Skeletal muscle tissue (tissue), 4 donors: ENCODE data around the gene MAGI1. TPM values are rescaled to one million over a fixed set of nuclear protein-coding genes. Genes with fewer than 3 reads are reported as not detected.

Experiments
- H3K27ac ChIP-seq: one replicate; pipeline ENCODE4 v1.7.0; 2013; ENCODE audit warnings: mild to moderate bottlenecking, low read depth, low read length, inconsistent platforms
- H3K27me3 ChIP-seq, 3 donors: one replicate each; pipeline ENCODE4 v1.7.0; 2013; ENCODE audit warnings: low read length in 3 of 3; ENCODE audit not compliant: control insufficient read depth in 3 of 3, insufficient read depth in 3 of 3
- H3K36me3 ChIP-seq, 3 donors: one replicate each; pipeline ENCODE4 v1.7.0; 2013; ENCODE audit warnings: low read length in 3 of 3; ENCODE audit not compliant: control insufficient read depth in 3 of 3, insufficient read depth in 3 of 3
- H3K4me1 ChIP-seq, 3 donors: one replicate each; pipeline ENCODE4 v1.7.0; 2013; ENCODE audit warnings: low read length in 3 of 3, mild to moderate bottlenecking in 3 of 3; ENCODE audit not compliant: control insufficient read depth in 3 of 3, insufficient read depth in 3 of 3
- H3K4me3 ChIP-seq, 3 donors: one replicate each; pipeline ENCODE4 v1.7.0; 2013; ENCODE audit warnings: low read length in 3 of 3
- H3K9ac ChIP-seq, 3 donors: one replicate each; pipeline ENCODE4 v1.7.0; 2013; ENCODE audit warnings: low read length in 3 of 3, mild to moderate bottlenecking in 3 of 3, moderate library complexity in 2 of 3, low read depth in 1 of 3
- H3K9me3 ChIP-seq, 3 donors: one replicate each; pipeline ENCODE4 v1.7.0; 2013; ENCODE audit warnings: low read length in 3 of 3; ENCODE audit not compliant: control insufficient read depth in 3 of 3
- total RNA-seq: library from RNA; depleted of rRNA; stranded (reverse); fragments of >200 nt; gene quantifications from one replicate; pipeline ENCODE4 v1.2.3, GENCODE V29; 2014
- donor health status: Osteomylitis.

The MAGI1 gene
- total RNA-seq, 1 donor from 2014 or later, result 23.5 TPM

DNA sequence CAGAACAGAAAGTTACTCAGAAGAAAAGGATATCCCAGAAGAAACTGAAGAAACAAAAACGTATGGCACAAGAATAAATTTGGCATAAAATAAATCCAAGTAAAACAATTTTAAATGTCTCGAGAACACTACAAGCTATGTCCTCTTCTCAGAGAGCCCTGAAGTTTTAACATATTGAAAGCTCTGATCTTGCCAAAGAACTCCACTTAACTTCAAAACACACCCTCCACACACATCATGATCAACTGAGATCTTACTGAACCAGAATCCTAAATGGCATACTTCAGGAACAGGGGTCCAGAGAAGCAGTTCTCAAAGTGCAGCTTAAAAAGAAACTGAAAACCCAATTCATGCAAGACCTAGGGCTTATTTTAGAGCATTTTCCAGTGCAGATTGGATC lies 194.3 kb downstream of the MAGI1 start:
- Histone ChIP-seq H3K4me3 (no peak overlapping the region), H3K27ac (no peak overlapping the region), H3K4me1 (no peaks in the 10 kb centered on the region), H3K9ac (no peak overlapping the region), H3K36me3 (no peaks in the 10 kb centered on the region), H3K9me3 (no peaks in the 10 kb centered on the region), H3K27me3 (no peaks in the 10 kb centered on the region)

DNA sequence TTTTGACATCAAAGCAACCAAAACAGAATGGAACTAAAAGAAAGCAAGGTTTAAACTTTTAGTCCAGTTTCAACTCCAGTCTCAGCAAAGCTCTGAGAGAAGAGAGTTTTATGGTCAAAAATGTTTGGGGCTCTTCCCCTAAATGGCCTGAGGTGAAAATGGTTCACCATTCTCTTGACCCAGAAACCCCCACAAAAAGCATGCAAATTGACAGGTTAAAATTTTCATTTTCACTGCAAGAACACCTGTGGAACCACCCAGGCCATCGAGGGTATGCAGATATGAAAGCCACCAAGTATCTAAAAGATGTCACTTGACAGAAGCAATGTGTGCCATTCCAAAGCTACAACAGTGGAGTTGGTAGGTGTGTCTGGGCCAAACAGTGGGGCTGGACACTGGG lies 195.0 kb downstream of the MAGI1 start:
- Histone ChIP-seq H3K9ac (no peak overlapping the region), H3K4me1 (no peaks in the 10 kb centered on the region), H3K36me3 (no peaks in the 10 kb centered on the region), H3K4me3 (no peak overlapping the region), H3K27me3 (no peaks in the 10 kb centered on the region), H3K9me3 (no peaks in the 10 kb centered on the region), H3K27ac (no peak overlapping the region)

DNA sequence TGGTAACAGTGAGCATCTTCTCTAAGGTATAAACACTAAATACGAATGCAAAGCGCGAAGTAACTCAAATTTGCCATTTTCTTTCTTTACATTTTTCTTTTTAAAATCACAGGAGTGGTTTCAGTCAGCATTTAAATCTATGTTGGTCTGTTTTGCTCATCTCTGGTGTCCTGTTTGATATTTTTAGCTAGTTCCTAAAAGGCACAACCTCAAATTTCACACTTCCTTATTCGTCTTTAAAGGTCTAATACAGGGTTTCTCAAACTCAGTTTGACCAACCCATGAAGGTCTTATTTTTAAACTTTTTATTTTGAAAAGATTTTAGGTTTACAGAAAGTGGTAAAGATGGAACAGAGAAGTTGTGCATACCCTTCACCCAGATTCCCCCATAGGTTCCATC lies 201.1 kb downstream of the MAGI1 start:
- Histone ChIP-seq H3K36me3 (no peaks in the 10 kb centered on the region), H3K27ac (no peak overlapping the region), H3K4me1 (peaks cover 0 to 3% (median 0%) of the 10 kb centered on the region in 3 donors), H3K4me3 (no peak overlapping the region), H3K9ac (no peak overlapping the region), H3K27me3 (no peaks in the 10 kb centered on the region), H3K9me3 (no peaks in the 10 kb centered on the region)

DNA sequence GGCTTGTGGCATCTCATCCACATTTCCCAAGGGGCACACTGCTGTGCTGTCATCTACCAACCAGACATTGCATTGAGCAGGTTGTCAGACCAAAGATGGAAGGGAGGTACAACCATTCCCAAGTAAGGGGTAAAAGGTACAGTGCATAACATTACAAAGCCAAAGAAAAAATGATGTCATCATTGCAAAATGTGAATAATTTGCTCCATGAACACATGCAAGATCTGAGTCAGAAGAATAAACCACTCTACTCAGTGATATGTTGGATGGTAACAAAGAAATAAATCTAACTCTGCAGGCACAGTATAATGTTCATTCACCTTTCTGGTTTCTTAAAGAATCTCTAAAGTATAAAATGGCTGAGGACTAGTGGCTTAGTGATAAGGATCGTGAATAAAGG lies 202.7 kb downstream of the MAGI1 start:
- H3K9me3 ChIP-seq, result no peaks in the 10 kb centered on the region
- H3K9ac ChIP-seq, result no peak overlapping the region
- no peaks in the 10 kb centered on the region for H3K27me3 ChIP-seq
- no peaks in the 10 kb centered on the region for H3K36me3 ChIP-seq
- H3K4me3 ChIP-seq, result no peak overlapping the region
- H3K4me1 ChIP-seq, result peaks cover 0 to 3% (median 3%) of the 10 kb centered on the region in 3 donors
- H3K27ac ChIP-seq, result no peak overlapping the region

DNA sequence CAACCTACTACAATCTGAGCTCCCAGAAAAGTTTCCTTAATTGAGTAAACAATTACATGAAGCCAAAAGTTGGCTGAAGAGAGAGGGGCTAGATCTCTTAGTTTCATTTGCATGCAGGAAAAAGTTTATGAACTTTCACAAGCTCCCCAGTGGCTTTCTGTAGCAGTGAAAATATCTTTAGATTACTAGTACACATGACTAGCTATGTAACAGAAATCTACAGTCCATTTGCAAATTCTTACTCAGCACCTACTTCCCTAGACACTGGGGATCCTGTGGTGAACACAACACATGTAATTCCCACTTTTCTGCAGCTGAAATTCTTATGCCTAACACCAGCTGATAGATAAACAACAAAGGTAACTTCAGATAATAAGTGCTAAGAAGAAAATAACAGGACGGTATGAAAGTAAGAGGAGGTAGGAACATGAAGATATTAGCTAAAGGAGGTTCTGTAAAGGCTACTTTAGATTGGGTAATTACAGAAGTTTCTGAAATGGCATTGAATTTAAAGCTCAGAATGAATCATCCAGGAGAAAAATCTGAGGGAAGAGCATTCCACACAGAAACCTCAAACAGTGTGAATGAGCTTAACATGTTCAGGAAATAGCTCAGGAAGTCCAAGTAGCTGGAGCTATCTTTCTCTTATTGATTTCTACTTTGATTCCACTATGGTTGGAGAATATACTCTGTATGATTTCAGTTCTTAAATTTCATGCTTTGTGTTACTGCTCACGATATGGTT lies 204.8 kb downstream of the MAGI1 start:
- Histone ChIP-seq H3K36me3 (no peaks in the 10 kb centered on the region), H3K9ac (no peak overlapping the region), H3K4me3 (no peak overlapping the region), H3K27ac (no peak overlapping the region), H3K9me3 (no peaks in the 10 kb centered on the region), H3K4me1 (peaks cover 0 to 3% (median 3%) of the 10 kb centered on the region in 3 donors), H3K27me3 (no peaks in the 10 kb centered on the region)

DNA sequence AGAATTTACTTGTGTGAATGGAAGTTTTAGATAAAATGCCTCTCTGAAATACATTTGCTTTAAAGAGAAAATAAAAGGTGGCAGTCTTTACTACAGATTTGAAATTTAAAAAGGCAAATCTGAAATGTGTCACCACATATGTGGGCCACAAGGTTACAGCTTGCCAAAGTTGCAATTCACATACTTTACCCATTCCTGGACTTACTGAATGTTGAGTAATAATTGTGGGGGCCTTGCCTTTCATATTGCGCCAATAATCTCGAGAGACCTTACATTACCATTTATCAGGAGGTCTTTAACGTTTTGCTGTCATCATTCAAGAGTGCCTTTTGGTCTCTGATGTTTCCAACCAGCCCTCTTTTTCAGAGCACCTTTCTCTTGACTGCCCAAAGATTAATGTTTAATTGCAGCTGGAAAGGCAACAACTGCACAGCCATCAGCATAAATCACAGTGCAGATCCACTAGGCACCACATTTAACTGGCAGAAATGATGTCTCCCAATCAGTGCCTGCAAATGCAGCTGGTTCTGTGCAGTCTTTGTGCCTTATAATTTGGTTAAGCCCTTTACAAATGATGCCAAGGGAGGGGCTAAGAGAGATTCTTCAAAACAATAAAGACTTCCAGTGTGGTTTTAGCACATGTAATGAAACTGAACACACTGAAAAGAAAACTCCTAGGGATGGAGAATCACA lies 206.8 kb downstream of the MAGI1 start:
- no peaks in the 10 kb centered on the region for H3K9me3 ChIP-seq
- no peak overlapping the region for H3K4me3 ChIP-seq
- H3K27me3 ChIP-seq, result no peaks in the 10 kb centered on the region
- no peaks in the 10 kb centered on the region for H3K36me3 ChIP-seq
- no peak overlapping the region for H3K27ac ChIP-seq
- H3K9ac ChIP-seq, result no peak overlapping the region
- peaks cover 0 to 3% (median 3%) of the 10 kb centered on the region in 3 donors for H3K4me1 ChIP-seq

DNA sequence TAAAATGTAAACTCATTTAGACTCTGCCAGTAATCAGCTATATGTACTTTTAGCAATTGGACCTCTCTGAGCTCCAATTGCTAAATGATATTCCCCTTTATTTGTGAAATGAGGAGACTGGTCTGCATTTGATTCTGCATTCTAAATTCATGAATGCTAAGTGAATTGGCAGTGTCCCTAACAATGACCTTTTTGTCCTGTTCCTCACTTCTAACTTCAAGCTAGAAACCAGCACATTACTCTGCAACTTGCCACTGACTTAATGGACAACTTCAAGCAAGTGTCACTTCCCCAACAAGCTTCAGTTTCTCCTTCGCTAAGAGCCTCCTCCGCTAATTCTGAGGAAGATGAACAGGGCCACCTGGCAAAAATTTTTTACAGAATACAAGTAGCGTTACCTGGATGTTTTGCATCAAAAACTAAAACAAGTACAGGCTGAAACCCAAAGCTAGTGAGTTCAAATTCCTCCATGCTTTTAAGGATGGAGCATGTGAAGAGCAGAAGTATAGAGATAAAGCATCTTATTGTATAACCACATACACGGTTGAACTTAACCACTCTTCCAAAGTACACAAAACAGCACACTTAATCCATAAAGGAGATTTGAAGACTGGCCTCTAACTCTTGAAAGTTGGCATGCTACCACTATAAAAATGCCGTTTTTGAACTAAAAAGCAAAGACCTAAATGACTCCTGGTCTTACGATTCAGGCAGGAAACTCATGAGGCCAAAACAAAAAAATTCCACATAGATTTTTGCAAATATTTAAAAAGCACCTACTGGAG lies 207.6 kb downstream of the MAGI1 start:
- no peak overlapping the region for H3K9ac ChIP-seq
- no peaks in the 10 kb centered on the region for H3K36me3 ChIP-seq
- H3K4me1 ChIP-seq, result peaks cover 0 to 3% (median 3%) of the 10 kb centered on the region in 3 donors
- H3K27ac ChIP-seq, result no peak overlapping the region
- no peak overlapping the region for H3K4me3 ChIP-seq
- no peaks in the 10 kb centered on the region for H3K9me3 ChIP-seq
- H3K27me3 ChIP-seq, result no peaks in the 10 kb centered on the region

DNA sequence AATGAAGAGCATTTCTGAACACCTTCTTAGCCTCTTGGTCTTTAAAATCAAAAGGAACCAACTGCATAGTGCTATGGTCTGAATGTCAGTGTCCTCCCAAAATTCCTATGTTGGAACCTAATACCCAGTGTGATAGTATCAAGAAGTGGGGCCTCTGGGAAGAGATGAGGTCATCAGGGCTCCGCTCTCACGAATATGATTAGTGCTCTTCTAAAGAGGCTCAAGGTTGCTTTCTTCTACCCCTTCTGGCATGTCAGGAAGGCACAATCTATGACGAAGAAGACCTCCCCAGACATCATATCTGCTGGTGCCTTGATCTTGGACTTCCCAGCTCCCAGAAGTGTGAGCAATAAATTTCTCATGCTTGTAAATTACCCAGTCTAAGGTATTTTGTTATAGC lies 209.5 kb downstream of the MAGI1 start:
- no peaks in the 10 kb centered on the region for H3K36me3 ChIP-seq

DNA sequence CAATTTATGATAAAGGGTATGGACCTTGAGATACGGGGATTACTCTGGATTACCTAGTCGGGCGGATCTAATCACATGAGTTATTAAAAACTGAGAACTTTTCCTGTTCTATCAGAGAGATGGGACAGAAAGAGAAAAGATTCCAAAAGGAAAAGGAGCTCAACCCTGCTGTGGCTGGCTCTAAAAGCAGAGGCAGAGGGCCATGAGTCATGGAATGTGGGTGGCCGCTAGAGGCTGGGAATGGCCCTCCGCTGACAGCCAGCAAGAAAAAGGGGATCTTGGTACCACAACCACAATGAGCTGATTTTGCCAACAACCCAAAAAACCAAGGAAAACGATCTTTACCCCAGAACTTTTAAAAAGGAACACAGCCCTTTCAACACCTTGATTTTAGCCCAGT lies 210.0 kb downstream of the MAGI1 start:
- Histone ChIP-seq H3K27me3 (no peaks in the 10 kb centered on the region), H3K9ac (no peak overlapping the region), H3K4me3 (no peak overlapping the region), H3K9me3 (no peaks in the 10 kb centered on the region), H3K4me1 (peaks cover 0 to 3% (median 0%) of the 10 kb centered on the region in 3 donors), H3K36me3 (no peaks in the 10 kb centered on the region), H3K27ac (no peak overlapping the region)

More for the DNA sequence above, 209.5 kb downstream of the MAGI1 start:
- Histone ChIP-seq H3K9ac (no peak overlapping the region), H3K4me1 (peaks cover 0 to 3% (median 3%) of the 10 kb centered on the region in 3 donors), H3K27me3 (no peaks in the 10 kb centered on the region), H3K9me3 (no peaks in the 10 kb centered on the region), H3K4me3 (no peak overlapping the region), H3K27ac (no peak overlapping the region)

DNA sequence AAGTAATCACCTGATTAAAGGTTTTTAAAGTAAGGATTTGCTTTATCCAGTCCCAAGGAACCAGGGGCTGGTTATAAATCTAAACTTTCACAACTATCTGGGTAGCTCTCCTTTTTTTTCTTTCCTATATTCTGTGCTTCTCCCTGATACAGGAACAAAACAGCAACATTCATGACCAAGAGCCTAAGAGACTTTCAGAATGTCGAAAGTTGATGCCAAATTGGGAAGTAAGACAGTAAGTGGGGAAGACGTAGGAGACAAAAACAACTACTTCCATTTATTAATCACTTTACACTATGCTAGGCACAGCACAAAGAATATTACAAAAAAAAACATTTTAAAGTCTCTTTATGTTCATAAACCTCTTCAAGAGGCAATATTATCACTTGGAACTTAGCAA lies 211.6 kb downstream of the MAGI1 start:
- Histone ChIP-seq H3K27ac (no peak overlapping the region), H3K9me3 (no peaks in the 10 kb centered on the region), H3K9ac (no peak overlapping the region), H3K4me3 (no peak overlapping the region), H3K4me1 (peaks cover 0 to 3% (median 0%) of the 10 kb centered on the region in 3 donors), H3K27me3 (no peaks in the 10 kb centered on the region), H3K36me3 (no peaks in the 10 kb centered on the region)
